ENCODE data around the gene MAP1S. TPM values are rescaled to one million over a fixed set of nuclear protein-coding genes. Genes with fewer than 3 reads are reported as not detected.

MAP1S gene
- total RNA-seq, 1 donor from 2014 or later: 14.3 TPM

Other genes with a start within 250 kb of the MAP1S start
- gene SLC27A1, start 249.0 kb upstream of the MAP1S start, total RNA-seq: 7.0 TPM
- gene PGLS, start 207.8 kb upstream of the MAP1S start, total RNA-seq: 38.9 TPM
- gene COLGALT1, start 163.8 kb upstream of the MAP1S start, total RNA-seq: 31.5 TPM
- gene UNC13A, start 31.1 kb upstream of the MAP1S start, total RNA-seq: 0.13 TPM
- 1.7 TPM for gene FCHO1, start 32.0 kb downstream of the MAP1S start, total RNA-seq
- gene B3GNT3, start 75.7 kb downstream of the MAP1S start, total RNA-seq: 1.2 TPM
- gene INSL3, start 102.0 kb downstream of the MAP1S start, total RNA-seq: not detected
- 1.2 TPM for gene JAK3, start 128.5 kb downstream of the MAP1S start, total RNA-seq
- gene RPL18A, start 140.4 kb downstream of the MAP1S start, total RNA-seq: 493 TPM
- gene SLC5A5, start 152.5 kb downstream of the MAP1S start, total RNA-seq: not detected
- gene CCDC124, start 213.5 kb downstream of the MAP1S start, total RNA-seq: 31.6 TPM
- gene KCNN1, start 247.6 kb downstream of the MAP1S start, total RNA-seq: not detected